HG03457 (cell line): ENCODE measurements around the gene UXT.
"Not testable (repeated sequence)": the region's sequence is repeated elsewhere in the genome, so short reads cannot be mapped to it uniquely, and the experiment has no call there.

Experiments used
- ATAC-seq: cut with Tn5 transposase; IDR thresholded peaks from one replicate; pipeline ENCODE4 v1.9.1; 2021; ENCODE audit warnings: moderate number of reproducible peaks; ENCODE audit not compliant: unreplicated experiment

Gene UXT

GRCh38 chrX:47658684-47659420 is at the start of gene UXT:
TSS of gene UXT (minus strand) at chrX:47659180. CDS start at chrX:47658927, 253 bp downstream.
- ATAC-seq, result peak; percentile 67

GRCh38 chrX:47707031-47707780 is 48.2 kb upstream of the UXT start:
- ATAC-seq, result no peak

- ATAC-seq, result no peak
Observed at GRCh38 chrX:47706575-47706974, 47.6 kb upstream of the UXT start.

- ATAC-seq, result no peak
Observed at GRCh38 chrX:47704736-47705135, 45.8 kb upstream of the UXT start.

- no peak for ATAC-seq
Observed at GRCh38 chrX:47697181-47697580, 38.2 kb upstream of the UXT start.

GRCh38 chrX:47690175-47690574 is 31.2 kb upstream of the UXT start:
- ATAC-seq, result no peak

GRCh38 chrX:47687263-47687662 is 28.3 kb upstream of the UXT start:
- no peak for ATAC-seq

GRCh38 chrX:47683829-47684205 is 24.8 kb upstream of the UXT start:
- ATAC-seq, result no peak

- ATAC-seq, result no peak
Observed at GRCh38 chrX:47683184-47683828, 24.3 kb upstream of the UXT start.

- ATAC-seq, result not testable (repeated sequence)
Observed at GRCh38 chrX:47675959-47676859, 17.2 kb upstream of the UXT start.

- ATAC-seq, result no peak
Observed at GRCh38 chrX:47674776-47675175, 15.8 kb upstream of the UXT start.

- not testable (repeated sequence) for ATAC-seq
Observed at GRCh38 chrX:47665797-47666196, 6.8 kb upstream of the UXT start.

- ATAC-seq, result no peak
Observed at GRCh38 chrX:47664737-47665136, 5.8 kb upstream of the UXT start.

- ATAC-seq, result no peak
Observed at GRCh38 chrX:47662144-47662657, 3.2 kb upstream of the UXT start.

GRCh38 chrX:47661539-47661938 is 2.6 kb upstream of the UXT start:
- ATAC-seq, result no peak

- no peak for ATAC-seq
Observed at GRCh38 chrX:47659421-47659726, 394 bp upstream of the UXT start.

- no peak for ATAC-seq
Observed at GRCh38 chrX:47658301-47658683, 688 bp downstream of the UXT start.

- no peak for ATAC-seq
Observed at GRCh38 chrX:47651043-47651905, 7.7 kb downstream of the UXT start.

- ATAC-seq, result peak; percentile 81
Observed at GRCh38 chrX:47650164-47651042, 8.6 kb downstream of the UXT start, which contains the start of gene ELK1. TSS of gene ELK1 (minus strand) at chrX:47650563. CDS start at chrX:47641441, 9,122 bp downstream.
